HCT116 (cell line): ENCODE data around the gene AK5.

ENCODE experiments used
- ELF1 ChIP-seq: IDR thresholded peaks from 2 replicates; pipeline ENCODE4 v1.6.1; 2012; ENCODE audit warnings: low read depth, borderline replicate concordance
- EZH2 ChIP-seq: fragments of 200-600 bp; sonication (generic); IDR thresholded peaks from 2 replicates; pipeline ENCODE4 v1.6.1; 2017; ENCODE audit warnings: antibody characterized with exemption, mixed run types
- EZH2phosphoT487 ChIP-seq: fragments of 200-600 bp; IDR thresholded peaks from 2 replicates; pipeline ENCODE4 v1.6.1; 2018; ENCODE audit warnings: antibody characterized with exemption, borderline replicate concordance
- JUND ChIP-seq: IDR thresholded peaks from 2 replicates; pipeline ENCODE4 v1.6.1; 2012
- POLR2A ChIP-seq: IDR thresholded peaks from 2 replicates; pipeline ENCODE4 v1.7.0; 2011; ENCODE audit warnings: borderline replicate concordance; ENCODE audit not compliant: insufficient read depth, insufficient read length; ENCODE audit errors: extremely low read depth
- POLR2AphosphoS5 ChIP-seq: IDR thresholded peaks from 2 replicates; pipeline ENCODE4 v1.6.1; 2011; ENCODE audit warnings: mild to moderate bottlenecking, low read depth, low read length, moderate library complexity
- RAD21 ChIP-seq: IDR thresholded peaks from 2 replicates; pipeline ENCODE4 v1.6.1; 2012; ENCODE audit warnings: low read depth, mild to moderate bottlenecking
- REST ChIP-seq: IDR thresholded peaks from 2 replicates; pipeline ENCODE4 v1.6.1; 2012; ENCODE audit warnings: low read depth
- SIN3A ChIP-seq: IDR thresholded peaks from 2 replicates; pipeline ENCODE4 v1.6.1; 2012; ENCODE audit warnings: low read depth
- SRF ChIP-seq: IDR thresholded peaks from 2 replicates; pipeline ENCODE4 v1.6.1; 2012; ENCODE audit warnings: low read depth
- YY1 ChIP-seq: IDR thresholded peaks from 2 replicates; pipeline ENCODE4 v1.6.1; 2011; ENCODE audit warnings: low read length, low read depth, moderate library complexity, mild to moderate bottlenecking; ENCODE audit not compliant: insufficient replicate concordance; ENCODE audit errors: extremely low read depth
- TF ChIP-seq, protein P1 (sequence below), 3 experiments: fragments of 200-600 bp in 1 of 3; sonication (generic) in 1 of 3; IDR thresholded peaks in 2 of 3; conservative IDR thresholded peaks in 1 of 3; 2 replicates each; pipeline ENCODE4 v1.5.1; 2012 to 2017; ENCODE audit warnings: low read depth in 2 of 3, low read length in 2 of 3, antibody characterized with exemption in 1 of 3, borderline replicate concordance in 1 of 3, control low read depth in 1 of 3, mild to moderate bottlenecking in 1 of 3, mixed read lengths in 1 of 3, mixed run types in 1 of 3, moderate library complexity in 1 of 3; ENCODE audit not compliant: insufficient read depth in 1 of 3
- TF ChIP-seq, protein P2 (sequence below): IDR thresholded peaks from 2 replicates; pipeline ENCODE4 v1.6.1; 2011; ENCODE audit warnings: mild to moderate bottlenecking, low read length, moderate library complexity; ENCODE audit not compliant: insufficient replicate concordance; ENCODE audit errors: extremely low read depth

DNA sequence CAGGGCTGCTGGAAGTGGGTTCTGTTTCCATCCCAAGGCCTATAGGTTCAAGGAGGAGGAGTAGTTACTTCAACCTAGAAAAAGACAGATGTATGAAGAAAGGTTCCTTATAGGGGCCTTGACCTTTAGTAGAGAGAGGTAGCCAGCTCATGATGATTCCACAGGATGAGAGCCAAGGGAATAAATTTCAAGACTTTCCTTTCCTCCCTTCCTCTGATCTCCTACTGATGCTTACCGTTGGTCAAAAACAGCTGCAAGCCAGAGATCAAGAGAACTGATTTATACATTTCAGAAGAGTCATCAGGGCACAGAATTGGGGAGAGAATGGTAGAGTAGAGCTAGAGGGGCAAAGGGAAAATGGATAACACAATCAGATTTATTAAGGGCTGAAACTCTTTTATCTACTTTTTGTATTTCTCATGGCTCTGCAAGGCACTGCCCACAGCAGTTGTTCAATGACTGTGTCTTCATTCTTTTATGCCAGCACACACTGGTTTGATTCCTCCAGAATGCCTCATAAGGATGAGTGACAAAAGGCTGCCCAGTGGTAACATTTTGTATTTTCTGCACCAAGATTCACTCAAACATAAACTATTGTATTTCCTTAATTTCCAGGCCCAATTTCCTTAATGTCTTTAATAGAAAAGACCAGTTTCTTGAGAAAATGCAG lies 37.4 kb downstream of the AK5 start:
- TF ChIP-seq POLR2A, result no peak
- TF ChIP-seq, protein P1, sequence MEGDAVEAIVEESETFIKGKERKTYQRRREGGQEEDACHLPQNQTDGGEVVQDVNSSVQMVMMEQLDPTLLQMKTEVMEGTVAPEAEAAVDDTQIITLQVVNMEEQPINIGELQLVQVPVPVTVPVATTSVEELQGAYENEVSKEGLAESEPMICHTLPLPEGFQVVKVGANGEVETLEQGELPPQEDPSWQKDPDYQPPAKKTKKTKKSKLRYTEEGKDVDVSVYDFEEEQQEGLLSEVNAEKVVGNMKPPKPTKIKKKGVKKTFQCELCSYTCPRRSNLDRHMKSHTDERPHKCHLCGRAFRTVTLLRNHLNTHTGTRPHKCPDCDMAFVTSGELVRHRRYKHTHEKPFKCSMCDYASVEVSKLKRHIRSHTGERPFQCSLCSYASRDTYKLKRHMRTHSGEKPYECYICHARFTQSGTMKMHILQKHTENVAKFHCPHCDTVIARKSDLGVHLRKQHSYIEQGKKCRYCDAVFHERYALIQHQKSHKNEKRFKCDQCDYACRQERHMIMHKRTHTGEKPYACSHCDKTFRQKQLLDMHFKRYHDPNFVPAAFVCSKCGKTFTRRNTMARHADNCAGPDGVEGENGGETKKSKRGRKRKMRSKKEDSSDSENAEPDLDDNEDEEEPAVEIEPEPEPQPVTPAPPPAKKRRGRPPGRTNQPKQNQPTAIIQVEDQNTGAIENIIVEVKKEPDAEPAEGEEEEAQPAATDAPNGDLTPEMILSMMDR (IDR thresholded peaks at IDR 0.05 in 2 of 3, conservative IDR thresholded peaks at IDR 0.05 in 1 of 3; ENCODE audit: borderline replicate concordance in 1 of 3, insufficient read depth in 1 of 3, low read depth in 2 of 3, low read length in 2 of 3), result no peak
- no peak for TF ChIP-seq JUND
- no peak for TF ChIP-seq POLR2AphosphoS5
- TF ChIP-seq SRF, result no peak
- TF ChIP-seq ELF1, result no peak
- TF ChIP-seq RAD21, result no peak
- TF ChIP-seq REST, result no peak
- TF ChIP-seq SIN3A, result no peak
- no peak for TF ChIP-seq EZH2
- no peak for TF ChIP-seq EZH2phosphoT487
- TF ChIP-seq, protein P2, sequence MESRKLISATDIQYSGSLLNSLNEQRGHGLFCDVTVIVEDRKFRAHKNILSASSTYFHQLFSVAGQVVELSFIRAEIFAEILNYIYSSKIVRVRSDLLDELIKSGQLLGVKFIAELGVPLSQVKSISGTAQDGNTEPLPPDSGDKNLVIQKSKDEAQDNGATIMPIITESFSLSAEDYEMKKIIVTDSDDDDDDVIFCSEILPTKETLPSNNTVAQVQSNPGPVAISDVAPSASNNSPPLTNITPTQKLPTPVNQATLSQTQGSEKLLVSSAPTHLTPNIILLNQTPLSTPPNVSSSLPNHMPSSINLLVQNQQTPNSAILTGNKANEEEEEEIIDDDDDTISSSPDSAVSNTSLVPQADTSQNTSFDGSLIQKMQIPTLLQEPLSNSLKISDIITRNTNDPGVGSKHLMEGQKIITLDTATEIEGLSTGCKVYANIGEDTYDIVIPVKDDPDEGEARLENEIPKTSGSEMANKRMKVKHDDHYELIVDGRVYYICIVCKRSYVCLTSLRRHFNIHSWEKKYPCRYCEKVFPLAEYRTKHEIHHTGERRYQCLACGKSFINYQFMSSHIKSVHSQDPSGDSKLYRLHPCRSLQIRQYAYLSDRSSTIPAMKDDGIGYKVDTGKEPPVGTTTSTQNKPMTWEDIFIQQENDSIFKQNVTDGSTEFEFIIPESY, result no peak
- no peak for TF ChIP-seq YY1
